ENCODE data around the gene PTPRN2.
"Not testable (repeated sequence)": the region's sequence is repeated elsewhere in the genome, so short reads cannot be mapped to it uniquely, and the experiment has no call there.

The PTPRN2 gene

DNA sequence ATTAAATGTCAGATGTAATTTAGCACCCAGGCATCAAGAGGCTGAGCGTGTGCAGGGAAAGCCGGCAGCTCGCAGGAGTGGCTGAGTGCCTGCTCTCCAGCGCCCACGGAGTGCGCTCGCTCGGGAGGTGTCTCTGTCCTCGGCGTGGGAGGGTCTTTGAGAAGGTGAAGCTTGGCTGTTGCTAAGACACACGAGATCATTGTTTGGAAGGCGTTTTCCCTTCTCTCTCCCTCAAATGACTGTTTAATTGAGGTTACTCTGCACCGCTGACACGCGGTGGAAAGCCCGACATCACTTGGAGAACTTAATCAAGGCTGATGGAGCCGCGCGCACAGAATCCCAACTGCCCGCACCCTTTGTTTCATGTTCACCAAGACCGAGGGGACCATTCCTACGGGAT lies 836.2 kb downstream of the PTPRN2 start:
- DNase-seq (ENCODE audit: low read depth) = no peak

DNA sequence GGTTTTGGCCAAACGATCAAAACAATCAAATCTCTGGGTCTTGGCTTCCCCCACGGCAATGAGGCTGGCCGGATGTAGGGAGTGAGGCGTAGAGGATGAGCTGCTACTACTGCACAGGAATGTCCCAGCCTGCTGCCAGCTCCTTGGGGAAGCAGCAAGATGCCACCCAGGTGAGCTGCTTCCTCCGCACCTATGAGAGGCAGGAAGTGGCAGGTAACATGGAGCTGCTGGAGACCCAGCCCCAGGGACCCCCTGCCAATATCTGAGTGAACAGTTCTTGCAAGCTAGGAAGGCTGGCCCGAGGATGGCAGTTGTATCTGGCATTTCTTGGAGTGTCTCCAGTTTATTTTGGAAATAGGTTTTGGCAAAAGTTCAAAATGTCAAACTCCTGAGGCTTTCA lies 837.3 kb downstream of the PTPRN2 start:
- no peak for DNase-seq (ENCODE audit: low read depth)

DNA sequence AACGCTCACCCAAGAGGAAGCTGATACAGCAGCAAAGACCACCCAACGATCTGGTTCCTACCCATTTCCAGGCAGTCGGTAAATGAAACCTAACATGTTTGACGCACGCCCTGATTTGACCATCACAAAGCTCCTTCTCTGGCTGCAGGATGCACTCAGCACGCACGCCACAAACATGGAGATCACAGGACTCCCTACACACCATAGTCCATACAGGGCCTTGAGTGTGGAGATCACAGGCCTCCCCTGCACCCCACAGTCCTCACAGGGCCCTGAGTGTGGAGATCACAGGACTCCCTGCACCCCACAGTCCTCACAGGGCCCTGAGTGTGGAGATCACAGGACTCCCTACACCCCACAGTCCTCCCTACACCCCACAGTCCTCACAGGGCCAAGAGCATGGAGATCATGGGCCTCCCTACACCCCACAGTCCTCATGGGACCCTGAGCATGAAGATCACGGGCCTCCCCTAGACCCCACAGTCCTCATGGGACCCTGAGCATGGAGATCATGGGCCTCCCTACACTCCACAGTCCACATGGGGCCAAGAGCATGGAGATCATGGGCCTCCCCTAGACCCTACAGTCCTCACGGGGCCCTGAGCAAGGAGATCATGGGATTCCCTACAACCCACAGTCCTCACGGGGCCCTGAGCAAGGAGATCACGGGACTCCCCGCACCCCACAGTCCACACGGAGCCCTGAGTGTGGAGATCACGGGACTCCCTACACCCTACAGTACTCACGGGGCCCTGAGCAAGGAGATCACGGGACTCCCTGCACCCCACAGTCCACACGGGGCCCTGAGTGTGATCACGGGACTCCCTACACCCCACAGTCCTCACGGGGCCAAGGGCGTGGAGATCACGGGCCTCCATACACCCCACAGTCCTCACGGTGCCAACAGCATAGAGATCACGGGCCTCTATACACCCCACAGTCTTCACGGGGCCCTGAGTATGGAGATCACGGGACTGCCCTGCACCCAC lies 841.6 kb downstream of the PTPRN2 start:
- DNase-seq (ENCODE audit: low read depth) = no peak

DNA sequence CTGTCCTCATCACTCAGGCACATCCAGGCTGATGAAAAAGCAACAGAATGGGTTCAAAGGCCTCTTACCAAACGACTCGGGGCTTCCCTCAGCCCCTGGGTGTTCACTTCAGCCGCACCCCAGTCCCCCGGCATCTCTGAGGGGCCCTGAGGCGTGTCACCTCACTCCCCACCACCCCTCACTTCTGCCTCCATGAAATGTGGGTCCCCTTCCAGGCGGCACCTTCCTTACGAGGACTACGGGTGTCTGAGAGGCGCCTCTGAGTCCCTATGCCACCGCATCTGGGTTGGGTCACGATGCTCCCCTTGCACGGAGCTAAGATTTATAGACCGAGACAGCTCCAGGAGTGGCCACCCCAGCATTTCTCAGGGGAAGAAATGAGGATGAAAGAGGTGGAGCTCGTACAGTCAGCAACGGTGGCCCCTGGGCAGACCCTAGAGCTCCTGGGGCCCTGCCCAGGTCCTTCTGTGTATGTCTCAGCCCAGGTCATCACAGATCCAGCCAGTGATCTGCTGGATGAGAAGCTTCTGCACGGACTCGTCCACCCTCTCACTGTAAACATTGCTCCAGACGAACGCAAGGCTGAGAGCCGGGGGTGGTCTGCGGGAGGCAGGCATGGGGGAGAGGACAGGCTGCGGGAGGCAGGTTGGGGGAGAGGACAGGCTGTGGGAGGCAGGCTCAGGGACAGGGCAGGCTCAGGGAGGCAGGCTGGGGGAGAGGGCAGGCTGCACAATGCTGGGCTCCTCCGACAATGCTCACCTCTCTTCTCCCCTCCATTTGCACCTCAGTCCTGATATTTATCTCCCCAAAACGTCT lies 842.6 kb downstream of the PTPRN2 start:
- DNase-seq (ENCODE audit: low read depth) = no peak

DNA sequence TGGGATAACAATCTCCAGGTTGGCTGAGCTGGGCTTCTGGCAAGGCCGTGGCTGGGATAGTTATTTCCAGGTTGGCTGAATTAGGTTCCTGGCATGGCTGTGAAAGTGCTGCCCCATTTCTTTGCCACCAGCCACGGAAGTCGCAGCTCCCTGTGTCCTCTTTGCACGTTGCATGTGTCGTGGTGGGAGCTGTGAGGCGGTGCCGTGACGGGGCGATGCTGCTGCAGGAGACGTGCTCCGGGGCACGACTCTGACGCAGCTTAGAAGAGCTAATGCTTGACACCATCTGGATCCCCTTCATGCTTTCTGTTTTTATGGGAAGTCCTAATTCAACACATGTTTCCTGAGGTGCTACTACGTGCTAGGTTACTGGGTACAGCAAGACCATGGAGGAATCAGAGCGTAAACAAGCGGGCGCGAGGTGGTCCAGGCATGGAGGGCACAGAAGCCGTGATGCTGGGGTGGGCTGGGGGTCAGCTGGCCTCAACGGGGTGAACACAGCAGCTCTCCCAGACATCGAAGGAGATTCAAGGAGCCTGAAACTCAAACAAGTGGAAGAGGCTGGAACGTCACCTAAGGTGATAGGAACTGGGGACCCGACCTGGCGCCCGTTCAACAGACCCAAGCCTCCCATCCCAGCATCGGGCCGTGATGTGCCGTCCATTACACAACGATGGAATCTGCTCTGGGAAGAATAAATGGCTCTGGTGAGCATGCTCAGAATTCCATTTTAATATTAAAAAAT lies 843.7 kb downstream of the PTPRN2 start:
- no peak for DNase-seq (ENCODE audit: low read depth)

DNA sequence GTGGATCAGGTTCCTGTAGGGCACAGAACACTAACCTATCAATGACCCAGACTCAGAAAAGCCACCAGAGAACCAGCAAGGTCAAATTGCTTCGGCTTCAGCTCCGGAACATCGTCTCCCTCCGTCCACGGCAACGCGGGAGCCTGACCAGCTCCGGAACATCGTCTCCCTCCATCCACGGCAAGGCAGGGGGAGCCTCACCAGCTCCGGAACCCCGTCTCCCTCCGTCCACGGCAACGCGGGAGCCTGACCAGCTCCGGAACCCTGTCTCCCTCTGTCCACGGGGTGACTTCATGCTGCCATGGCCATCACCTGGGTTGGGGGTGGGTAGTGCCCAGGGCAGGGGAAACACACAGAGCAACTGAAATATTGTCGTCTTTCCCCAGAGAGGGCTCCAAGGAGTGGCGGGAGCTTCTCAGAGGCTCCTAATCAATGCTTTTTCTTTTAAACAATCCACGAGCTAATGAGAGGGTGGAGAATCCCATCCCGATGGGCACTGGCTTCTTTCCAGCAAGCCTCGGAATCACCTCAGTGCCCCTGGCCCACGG lies 847.3 kb downstream of the PTPRN2 start:
- DNase-seq (ENCODE audit: low read depth) = no peak

DNA sequence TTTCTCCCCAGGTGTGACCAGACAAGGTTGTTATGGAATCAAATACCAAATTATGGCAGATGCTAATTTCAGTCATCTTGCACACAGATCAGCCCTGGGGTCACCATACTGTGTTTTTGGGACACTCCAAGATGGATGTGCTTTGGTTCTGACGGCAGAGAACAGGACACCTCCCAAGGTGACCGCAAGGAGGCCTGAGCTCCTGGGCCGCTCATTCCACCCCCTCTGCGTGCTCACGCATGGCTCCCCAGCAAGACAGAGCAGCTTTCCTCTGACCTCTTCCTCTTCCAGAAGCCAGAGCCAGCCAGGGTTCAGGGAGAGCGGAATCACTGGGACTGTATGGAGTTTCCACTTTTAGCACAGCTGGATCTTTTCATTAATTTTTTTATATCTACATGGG lies 848.0 kb downstream of the PTPRN2 start:
- DNase-seq (ENCODE audit: low read depth) = no peak

DNA sequence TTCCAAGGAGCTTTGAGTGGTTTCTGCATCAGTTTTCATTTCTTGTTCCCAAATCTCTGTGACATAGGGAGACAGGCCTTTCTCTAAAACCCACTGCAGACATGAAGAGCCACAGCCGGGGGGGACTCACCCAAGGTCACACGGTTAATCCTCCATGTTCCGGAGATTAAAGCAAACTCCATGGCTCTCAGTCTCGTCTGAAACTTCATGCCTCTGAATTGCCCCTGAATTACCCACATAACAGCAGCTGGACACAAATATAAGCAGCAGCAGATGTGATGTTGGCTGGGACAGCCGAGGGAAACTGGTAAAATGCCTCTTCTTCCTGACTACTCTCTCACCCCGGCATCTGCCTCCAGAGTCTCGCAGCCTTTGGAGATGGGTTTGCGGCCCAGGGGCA lies 848.6 kb downstream of the PTPRN2 start:
- DNase-seq (ENCODE audit: low read depth) = no peak

DNA sequence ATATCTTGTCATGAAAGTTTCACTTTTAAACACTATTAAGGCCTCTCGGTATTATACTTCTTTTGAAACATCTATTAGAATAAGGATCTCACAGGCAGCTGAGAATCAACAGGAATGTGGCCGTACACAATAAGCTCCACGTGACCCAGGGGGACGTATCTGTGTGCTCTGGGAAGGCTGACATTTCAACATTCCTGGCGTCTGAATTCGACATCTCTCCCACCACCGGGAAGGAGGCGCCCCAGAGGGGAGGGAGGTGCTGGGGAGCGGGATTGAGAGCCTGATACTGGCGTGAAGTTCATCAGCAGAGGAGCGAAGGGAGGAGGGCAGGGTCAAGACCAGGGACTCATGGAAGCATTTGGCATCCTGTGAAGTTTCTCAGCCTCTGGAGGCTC lies 849.6 kb downstream of the PTPRN2 start:
- DNase-seq (ENCODE audit: low read depth) = peak; percentile 4

DNA sequence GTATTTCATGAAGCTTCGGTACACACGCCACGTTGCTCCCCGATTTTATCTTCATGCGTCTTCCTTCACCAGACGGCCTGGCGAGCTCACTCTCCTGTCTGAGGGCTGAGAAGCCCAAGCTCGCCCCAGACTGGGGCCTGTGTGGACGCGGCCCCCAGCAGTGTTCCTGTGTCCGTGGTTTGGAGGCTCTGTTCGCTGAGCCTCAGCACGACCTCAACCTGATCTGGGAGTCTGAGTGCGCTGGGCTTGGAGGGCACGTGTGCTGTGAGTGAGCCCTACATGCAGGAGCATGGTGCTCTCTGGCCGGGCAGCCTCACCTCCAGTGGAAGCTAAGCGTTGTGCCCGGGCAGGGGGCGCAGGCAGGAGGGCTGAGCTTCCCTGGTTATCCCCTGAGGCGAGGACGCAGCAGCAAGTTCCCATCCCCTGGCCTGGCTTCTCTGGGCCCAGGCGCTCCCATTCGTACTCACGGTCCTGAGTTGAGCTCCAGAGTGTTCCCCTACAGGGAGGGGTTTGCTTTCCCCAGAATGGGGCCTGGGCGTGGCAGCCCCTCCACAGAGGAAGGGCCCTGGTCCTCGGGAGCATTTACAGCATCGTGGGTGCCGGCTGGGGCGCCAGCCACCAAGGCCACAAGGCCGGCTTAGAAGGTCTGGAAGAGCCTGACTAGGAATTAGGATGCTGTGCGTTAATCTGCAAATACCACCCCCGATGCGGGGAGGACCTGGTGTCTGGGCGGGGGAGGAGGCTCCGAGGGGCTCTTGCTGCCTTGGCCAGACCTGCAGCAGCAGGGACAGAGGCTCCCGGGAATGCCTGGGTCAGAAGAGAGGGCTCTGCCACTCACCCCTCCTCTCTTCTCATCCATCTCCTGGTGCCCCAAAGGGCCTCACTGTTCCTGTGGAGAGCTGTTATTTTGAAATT lies 850.2 kb downstream of the PTPRN2 start:
- DNase-seq (ENCODE audit: low read depth) = no peak

DNA sequence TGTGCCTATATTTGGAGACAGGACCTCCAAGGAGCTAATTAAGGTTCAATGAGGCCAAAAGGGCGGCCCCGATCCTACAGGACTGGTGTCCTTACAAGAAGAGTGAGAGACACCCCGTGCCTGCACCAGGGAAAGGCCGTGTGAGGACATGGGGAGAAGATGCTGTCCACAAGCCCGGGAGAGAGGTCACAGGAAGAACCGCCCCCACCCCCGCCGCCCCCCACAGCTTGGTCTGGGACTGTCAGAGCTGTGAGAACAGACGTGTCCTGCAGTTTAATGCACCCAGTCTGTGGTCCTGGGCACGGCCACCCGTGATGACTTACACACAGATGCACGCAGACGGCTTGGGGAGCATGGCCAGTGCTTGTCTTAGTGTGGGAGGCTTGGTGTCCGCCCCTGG lies 851.3 kb downstream of the PTPRN2 start:
- DNase-seq (ENCODE audit: low read depth) = no peak

DNA sequence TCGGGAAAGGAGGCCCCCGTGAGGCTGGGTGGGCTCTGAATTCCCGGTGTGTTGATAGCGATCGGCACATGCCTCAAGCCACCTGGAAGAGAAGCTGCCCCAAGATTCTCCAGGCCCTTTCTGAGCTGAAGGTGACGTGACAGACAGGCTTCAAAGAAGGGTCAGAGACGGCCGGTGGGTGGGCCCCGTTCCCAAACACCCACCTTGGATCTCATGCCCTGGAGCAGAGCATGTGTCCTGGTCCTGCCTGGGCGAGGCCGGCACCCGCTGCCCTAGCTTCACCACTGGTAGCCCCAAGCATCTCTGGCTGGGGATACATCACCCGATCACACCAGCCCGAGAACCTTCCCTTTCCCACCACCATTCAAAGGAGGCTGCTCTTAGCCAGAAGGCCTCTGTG lies 851.8 kb downstream of the PTPRN2 start:
- no peak for DNase-seq (ENCODE audit: low read depth)

DNA sequence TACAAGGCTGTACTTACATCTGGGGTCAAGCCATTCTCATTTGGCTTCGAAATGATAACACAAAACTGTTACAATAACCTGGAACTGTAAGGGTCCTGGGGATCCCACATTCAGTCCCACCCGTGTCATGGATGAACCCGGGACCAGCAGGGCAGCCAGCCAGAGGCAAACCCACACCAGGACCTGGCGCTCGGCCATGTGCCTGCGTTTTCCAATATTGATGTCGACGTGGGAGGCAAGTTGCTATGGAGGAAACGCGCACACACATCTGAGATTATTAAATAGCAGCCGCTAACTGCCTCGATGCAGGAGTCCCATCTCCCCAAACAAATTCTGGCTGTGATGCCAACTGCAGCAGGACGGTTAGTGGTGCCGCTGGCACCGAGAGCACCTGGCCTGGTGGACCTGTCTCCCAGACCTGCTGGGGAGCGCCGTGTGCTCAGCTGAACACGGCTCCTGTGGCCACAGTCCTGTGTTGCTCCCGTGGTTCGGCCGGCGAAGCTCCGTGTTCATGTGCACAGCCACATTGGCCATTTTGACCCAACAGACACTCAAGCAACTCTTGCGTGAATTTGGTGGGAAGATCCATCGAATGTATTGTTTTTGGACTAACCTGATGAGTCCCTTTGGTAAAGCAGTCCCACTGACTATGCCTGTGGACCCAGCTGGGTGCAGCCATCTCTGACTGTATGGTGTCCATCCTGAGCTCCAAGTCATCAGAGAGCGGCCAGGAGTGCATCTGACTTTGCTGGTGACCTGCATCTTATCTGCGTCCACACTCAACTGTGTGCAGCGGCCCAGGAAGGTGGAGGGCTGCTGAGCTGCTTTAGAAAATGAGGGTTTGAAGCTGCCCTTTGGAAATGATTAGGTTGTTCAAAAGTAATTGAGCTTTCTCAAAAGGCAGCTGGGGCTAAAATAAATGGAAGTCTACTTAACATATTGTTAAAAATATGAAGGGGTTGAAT lies 852.7 kb downstream of the PTPRN2 start:
- no peak for DNase-seq (ENCODE audit: low read depth)

DNA sequence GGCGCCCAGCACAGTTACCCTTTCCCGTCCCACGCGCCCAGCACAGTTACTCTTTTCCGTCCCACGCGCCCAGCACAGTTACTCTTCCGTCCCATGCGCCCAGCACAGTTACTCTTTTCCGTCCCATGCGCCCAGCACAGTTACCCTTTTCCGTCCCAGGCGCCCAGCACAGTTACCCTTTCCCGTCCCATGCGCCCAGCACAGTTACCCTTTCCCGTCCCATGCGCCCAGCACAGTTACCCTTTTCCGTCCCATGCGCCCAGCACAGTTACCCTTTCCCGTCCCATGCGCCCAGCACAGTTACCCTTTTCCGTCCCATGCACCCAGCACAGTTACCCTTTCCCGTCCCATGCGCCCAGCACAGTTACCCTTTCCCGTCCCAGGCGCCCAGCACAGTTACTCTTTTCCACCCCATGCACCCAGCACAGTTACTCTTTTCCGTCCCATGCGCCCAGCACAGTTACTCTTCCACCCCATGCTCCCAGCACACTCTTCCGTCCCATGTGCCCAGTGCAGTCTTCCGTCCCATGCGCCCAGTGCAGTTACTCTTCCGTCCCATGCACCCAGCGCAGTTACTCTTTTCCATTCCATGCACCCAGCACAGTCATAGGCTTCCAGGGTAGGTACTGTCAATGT lies 853.7 kb downstream of the PTPRN2 start:
- not testable (repeated sequence) for DNase-seq (ENCODE audit: low read depth)

DNA sequence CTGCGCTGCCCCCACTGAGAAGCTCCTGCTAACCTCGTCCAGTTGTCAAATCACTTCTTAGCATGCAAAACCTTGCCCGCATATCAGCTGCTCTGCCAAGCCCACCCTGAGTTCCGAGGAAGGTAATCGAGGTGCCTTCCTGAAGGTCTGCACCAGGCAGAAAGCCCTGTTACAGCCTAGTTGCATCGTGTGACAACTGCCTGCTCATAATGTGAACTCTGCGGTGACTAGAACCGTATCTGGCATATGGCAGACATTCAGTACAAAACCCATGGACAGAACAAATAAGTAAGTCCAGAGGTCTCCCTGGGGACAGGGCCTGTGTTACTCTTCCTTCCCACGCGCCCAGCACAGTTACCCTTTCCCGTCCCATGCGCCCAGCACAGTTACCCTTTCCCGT lies 856.5 kb downstream of the PTPRN2 start:
- no peak for DNase-seq (ENCODE audit: low read depth)

DNA sequence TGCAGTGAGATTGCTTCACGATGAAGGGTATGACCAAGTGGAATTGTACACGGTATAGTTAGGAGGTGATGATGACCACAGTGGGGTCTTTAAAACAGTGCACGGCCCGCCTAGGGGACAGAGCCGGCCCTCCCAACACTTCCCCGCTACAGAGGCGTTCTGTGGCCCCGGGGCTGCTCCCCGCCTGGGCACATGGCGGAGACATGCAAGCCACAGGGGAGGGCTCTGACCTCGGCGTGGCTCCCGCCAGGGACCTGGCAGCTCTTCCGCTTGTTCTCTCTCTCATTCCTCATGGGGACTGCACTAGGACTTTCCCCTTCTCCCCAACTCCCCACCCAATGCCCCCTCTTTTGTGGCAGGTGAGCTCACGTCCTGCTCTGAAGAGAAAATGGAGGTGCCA lies 857.0 kb downstream of the PTPRN2 start:
- no peak for DNase-seq (ENCODE audit: low read depth)

DNA sequence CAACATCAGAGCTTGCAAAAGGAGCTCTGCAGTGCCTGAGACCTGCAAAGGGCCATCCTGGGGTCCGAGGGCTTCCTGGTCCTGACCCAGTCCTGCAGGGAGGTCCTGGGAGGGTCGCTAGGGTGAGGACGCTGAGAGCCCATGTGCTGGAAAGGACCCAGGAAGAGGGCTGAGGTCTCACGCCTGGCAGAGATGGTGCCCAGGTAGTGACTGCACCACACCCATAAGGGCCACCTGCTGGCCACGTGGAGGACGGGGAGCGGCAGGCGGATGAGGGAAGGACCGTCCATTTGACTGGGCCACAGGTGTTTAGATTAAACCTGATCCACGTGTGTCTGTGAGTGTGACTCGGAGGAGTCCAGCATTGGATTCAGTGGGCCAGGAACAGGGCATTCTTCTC lies 858.1 kb downstream of the PTPRN2 start:
- no peak for DNase-seq (ENCODE audit: low read depth)

DNA sequence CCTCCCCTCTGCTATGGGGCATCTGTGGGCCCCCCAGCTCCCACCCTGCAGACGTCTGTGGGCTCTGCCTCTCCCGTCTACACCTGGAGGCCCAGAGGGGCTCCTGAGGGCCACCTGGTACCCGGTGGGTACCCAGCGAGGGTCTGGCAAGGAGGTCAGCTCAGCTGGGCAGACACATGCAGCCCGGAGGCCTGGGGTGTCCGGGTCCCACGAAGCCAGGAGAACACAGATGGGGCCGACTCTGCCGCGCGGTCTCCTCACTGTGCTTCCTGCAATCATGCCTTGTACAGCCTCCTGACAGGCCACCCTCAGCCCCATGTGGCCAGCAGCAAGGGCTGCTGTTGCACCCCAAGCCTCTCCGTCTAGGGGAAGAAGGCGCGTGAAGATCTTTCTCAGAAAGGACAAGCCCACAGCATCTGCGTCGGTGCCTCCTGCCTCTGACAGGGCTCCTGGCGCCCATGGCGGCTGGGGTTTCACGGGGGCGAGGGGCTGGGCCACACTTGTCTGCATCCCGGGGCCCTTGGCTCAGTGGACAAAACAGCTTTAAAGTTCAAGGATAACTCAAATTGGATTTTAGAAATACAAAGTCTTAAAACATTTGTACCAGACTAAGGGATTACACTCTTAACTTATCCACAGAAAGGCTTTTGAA lies 859.5 kb downstream of the PTPRN2 start:
- no peak for DNase-seq (ENCODE audit: low read depth)

DNA sequence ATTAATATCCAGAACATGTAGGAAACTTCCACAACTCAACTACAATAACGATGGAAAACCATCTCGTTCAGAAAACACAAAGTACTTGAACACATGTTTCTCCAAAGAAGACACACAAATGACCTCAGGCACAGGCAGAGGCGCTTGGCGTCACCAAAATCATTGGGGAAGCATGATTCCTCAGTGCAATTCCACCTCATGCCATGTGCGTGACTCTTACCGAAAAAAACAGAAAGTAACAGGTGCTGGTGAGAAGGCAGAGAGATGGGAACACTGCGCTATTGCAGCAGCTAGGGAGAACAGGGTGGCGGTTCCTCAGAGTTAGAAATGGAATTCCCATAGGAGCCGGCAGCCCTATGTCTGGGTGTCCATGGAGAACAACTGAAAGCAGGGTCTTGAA lies 860.9 kb downstream of the PTPRN2 start:
- no peak for DNase-seq (ENCODE audit: low read depth)
